PC-3 (cell line): ENCODE data around the gene KRT33B. TPM values are rescaled to one million over a fixed set of nuclear protein-coding genes. Genes with fewer than 3 reads are reported as not detected.
A peak's percentile ranks its signal among the peaks of the same experiment; 100 is the strongest.

Experiments used
- ATAC-seq: fragments of 200-7000 bp; cut with Tn5 transposase; 2 replicates; pipeline ENCODE4 v1.9.1; 2020; ENCODE audit warnings: mild to moderate bottlenecking, moderate library complexity
- BruUV-seq: library from RNA; stranded (reverse); fragments of 400-500 nt; replicated peaks from 2 replicates; lab custom pipeline; 2021; lab: Mats Ljungman, UMichigan
- CTCF ChIA-PET: fragments of 300-600 bp; sonication (Branson Sonifier 250); formaldehyde crosslinking; loops from one replicate; lab custom pipeline; 2022; ENCODE audit warnings: antibody characterized with exemption; lab: Charles Lee
- POLR2A ChIA-PET: fragments of 300-600 bp; sonication (Branson Sonifier 250); formaldehyde crosslinking; loops from one replicate; lab custom pipeline; 2022; ENCODE audit warnings: antibody characterized with exemption; ENCODE audit not compliant: unreplicated experiment; lab: Charles Lee
- DNase-seq: peaks from one replicate; pipeline ENCODE4 v3.0.0-alpha.2; 2015
- H2AFZ ChIP-seq: fragments of 300-600 bp; sonication (generic); 2 replicates; pipeline ENCODE4 v1.6.0; 2016; ENCODE audit warnings: antibody characterized with exemption, low read length
- H3F3A ChIP-seq: fragments of 300-600 bp; sonication (generic); one replicate; pipeline ENCODE4 v1.6.0; 2017; ENCODE audit warnings: antibody characterized with exemption, low read length, control low read depth, mild to moderate bottlenecking; ENCODE audit not compliant: unreplicated experiment
- H3K27ac ChIP-seq: fragments of 300-600 bp; sonication (generic); 2 replicates; pipeline ENCODE4 v1.5.1; 2016; ENCODE audit warnings: mild to moderate bottlenecking, low read length
- H3K27me3 ChIP-seq: fragments of 300-600 bp; sonication (generic); 2 replicates; pipeline ENCODE4 v1.6.1; 2016; ENCODE audit warnings: low read length, mixed read lengths
- H3K36me3 ChIP-seq: fragments of 300-600 bp; sonication (generic); 2 replicates; pipeline ENCODE4 v1.6.1; 2016; ENCODE audit warnings: low read depth, mixed run types, low read length, mixed read lengths
- H3K4me1 ChIP-seq: fragments of 300-600 bp; sonication (generic); 2 replicates; pipeline ENCODE4 v1.5.1; 2016; ENCODE audit warnings: low read length; ENCODE audit not compliant: insufficient read depth
- H3K4me2 ChIP-seq: fragments of 300-600 bp; sonication (generic); 2 replicates; pipeline ENCODE4 v1.6.0; 2016; ENCODE audit warnings: low read length
- H3K4me3 ChIP-seq: fragments of 300-600 bp; sonication (generic); 2 replicates; pipeline ENCODE4 v1.5.1; 2016; ENCODE audit warnings: mild to moderate bottlenecking, low read length, mixed read lengths
- H3K79me2 ChIP-seq: fragments of 300-600 bp; sonication (generic); 2 replicates; pipeline ENCODE4 v1.6.1; 2017; ENCODE audit warnings: low read length, mixed read lengths
- H3K9ac ChIP-seq: fragments of 300-600 bp; sonication (generic); 2 replicates; pipeline ENCODE4 v1.6.0; 2016; ENCODE audit warnings: mild to moderate bottlenecking, low read length
- H3K9me2 ChIP-seq: fragments of 300-600 bp; sonication (generic); replicated peaks from 2 replicates; pipeline ENCODE4 v1.6.1; 2016; ENCODE audit warnings: mixed run types, low read length, mixed read lengths
- H3K9me3 ChIP-seq: fragments of 300-600 bp; sonication (generic); 2 replicates; pipeline ENCODE4 v1.6.1; 2016; ENCODE audit warnings: low read length, mixed read lengths
- H4K20me1 ChIP-seq: fragments of 300-600 bp; sonication (generic); 2 replicates; pipeline ENCODE4 v1.6.1; 2016; ENCODE audit warnings: low read length, mixed read lengths
- EZH2 ChIP-seq: fragments of 300-600 bp; sonication (generic); IDR thresholded peaks from one replicate; pipeline ENCODE4 v1.6.1; 2017; ENCODE audit warnings: antibody characterized with exemption, mild to moderate bottlenecking, low read length; ENCODE audit not compliant: unreplicated experiment
- EZH2phosphoT487 ChIP-seq: fragments of 300-600 bp; sonication (generic); IDR thresholded peaks from 2 replicates; pipeline ENCODE4 v1.6.1; 2018; ENCODE audit warnings: mild to moderate bottlenecking, antibody characterized with exemption, low read length, borderline replicate concordance
- intact Hi-C: fragments of 100-400 bp; cut with micrococcal nuclease; formaldehyde crosslinking; loops from 2 replicates; pipeline ENCODE4 v1.9.0; 2023
- total RNA-seq: library from RNA; depleted of rRNA; stranded (reverse); fragments of >200 nt; gene quantifications from 2 replicates; pipeline ENCODE4 v1.2.3, GENCODE V29; 2014
- TF ChIP-seq, protein P1 (sequence below): fragments of 300-600 bp; sonication (generic); conservative IDR thresholded peaks from 2 replicates; pipeline ENCODE4 v1.5.1; 2017; ENCODE audit warnings: antibody characterized with exemption, low read depth, mild to moderate bottlenecking, low read length

KRT33B gene
- total RNA-seq, 1 experiment from 2014 or later, result not detected

GRCh38 chr17:41394254-41394996 is 24.8 kb upstream of the KRT33B start:
- CTCF ChIA-PET, result no interaction called here
- BruUV-seq, result no TSS peak
- intact Hi-C loops, result no loop called here

GRCh38 chr17:41393826-41394225 is 24.2 kb upstream of the KRT33B start:
- Histone ChIP-seq H2AFZ (no peak overlapping the region), H3K27ac (no peak overlapping the region), H3K4me1 (peaks cover 14% of the 10 kb centered on the region; the same call in 1 of the 2 replicates), H3K9ac (no peak overlapping the region), H3F3A (no peaks in the 10 kb centered on the region), H3K4me2 (no peak overlapping the region), H4K20me1 (no peaks in the 10 kb centered on the region), H3K79me2 (no peaks in the 10 kb centered on the region), H3K36me3 (no peaks in the 10 kb centered on the region), H3K4me3 (no peak overlapping the region), H3K9me2 (no peaks in the 10 kb centered on the region), H3K9me3 (no peaks in the 10 kb centered on the region), H3K27me3 (no peaks in the 10 kb centered on the region)
- no peak for DNase-seq
- TF ChIP-seq EZH2, result no peak
- no peak for TF ChIP-seq EZH2phosphoT487
- TF ChIP-seq, protein P1, sequence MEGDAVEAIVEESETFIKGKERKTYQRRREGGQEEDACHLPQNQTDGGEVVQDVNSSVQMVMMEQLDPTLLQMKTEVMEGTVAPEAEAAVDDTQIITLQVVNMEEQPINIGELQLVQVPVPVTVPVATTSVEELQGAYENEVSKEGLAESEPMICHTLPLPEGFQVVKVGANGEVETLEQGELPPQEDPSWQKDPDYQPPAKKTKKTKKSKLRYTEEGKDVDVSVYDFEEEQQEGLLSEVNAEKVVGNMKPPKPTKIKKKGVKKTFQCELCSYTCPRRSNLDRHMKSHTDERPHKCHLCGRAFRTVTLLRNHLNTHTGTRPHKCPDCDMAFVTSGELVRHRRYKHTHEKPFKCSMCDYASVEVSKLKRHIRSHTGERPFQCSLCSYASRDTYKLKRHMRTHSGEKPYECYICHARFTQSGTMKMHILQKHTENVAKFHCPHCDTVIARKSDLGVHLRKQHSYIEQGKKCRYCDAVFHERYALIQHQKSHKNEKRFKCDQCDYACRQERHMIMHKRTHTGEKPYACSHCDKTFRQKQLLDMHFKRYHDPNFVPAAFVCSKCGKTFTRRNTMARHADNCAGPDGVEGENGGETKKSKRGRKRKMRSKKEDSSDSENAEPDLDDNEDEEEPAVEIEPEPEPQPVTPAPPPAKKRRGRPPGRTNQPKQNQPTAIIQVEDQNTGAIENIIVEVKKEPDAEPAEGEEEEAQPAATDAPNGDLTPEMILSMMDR, result no peak
- no TSS peak for BruUV-seq
- no peak for ATAC-seq
- ChIA-PET CTCF (no interaction called here), POLR2A (no interaction called here)
- intact Hi-C loops, result no loop called here

More at GRCh38 chr17:41394254-41394996, 24.8 kb upstream of the KRT33B start:
- H3F3A ChIP-seq, result no peaks in the 10 kb centered on the region
- no peak for ATAC-seq
- no peak overlapping the region for H3K27ac ChIP-seq
- H3K4me1 ChIP-seq, result peaks cover 14% of the 10 kb centered on the region; the same call in 1 of the 2 replicates
- H2AFZ ChIP-seq, result no peak overlapping the region
- TF ChIP-seq, protein P1, result no peak
- no peak for TF ChIP-seq EZH2
- TF ChIP-seq EZH2phosphoT487, result no peak
- H3K9me3 ChIP-seq, result no peaks in the 10 kb centered on the region
- no peaks in the 10 kb centered on the region for H3K9me2 ChIP-seq
- no peak overlapping the region for H3K4me2 ChIP-seq
- no peak overlapping the region for H3K4me3 ChIP-seq
- no peaks in the 10 kb centered on the region for H4K20me1 ChIP-seq
- DNase-seq, result peak; percentile 34
- no peaks in the 10 kb centered on the region for H3K27me3 ChIP-seq
- no peaks in the 10 kb centered on the region for H3K79me2 ChIP-seq
- no peaks in the 10 kb centered on the region for H3K36me3 ChIP-seq
- POLR2A ChIA-PET, result no interaction called here
- no peak overlapping the region for H3K9ac ChIP-seq

- Histone ChIP-seq H3F3A (no peaks in the 10 kb centered on the region), H3K4me1 (peaks cover 14% of the 10 kb centered on the region; the same call in 1 of the 2 replicates), H3K9ac (no peak overlapping the region), H2AFZ (no peak overlapping the region), H3K27ac (no peak overlapping the region), H3K4me2 (no peak overlapping the region), H4K20me1 (no peaks in the 10 kb centered on the region), H3K36me3 (no peaks in the 10 kb centered on the region), H3K79me2 (no peaks in the 10 kb centered on the region), H3K9me3 (no peaks in the 10 kb centered on the region), H3K27me3 (no peaks in the 10 kb centered on the region), H3K9me2 (no peaks in the 10 kb centered on the region), H3K4me3 (no peak overlapping the region)
- DNase-seq, result no peak
- ChIA-PET POLR2A (interaction anchor here (0.6 kb wide), 1 partner anchor 320 kb away, joined by 3 read pairs; no protein-coding TSS in a partner anchor), CTCF (no interaction called here)
- TF ChIP-seq, protein P1, result no peak
- TF ChIP-seq EZH2 (no peak), EZH2phosphoT487 (no peak)
- no TSS peak for BruUV-seq
- no peak for ATAC-seq
- intact Hi-C loops, result no loop called here
These were observed 23.7 kb upstream of the KRT33B start for GRCh38 chr17:41393294-41393693.
